Nephron progenitor cell (in vitro differentiated cells): ENCODE results near the gene NCBP3.

Experiments
- DNase-seq: peaks from one replicate; pipeline ENCODE4 v3.0.0; 2021
- H3K27ac Mint-ChIP-seq: 2 replicates; pipeline ENCODE4 v1.8.0; 2021; ENCODE audit warnings: mild to moderate bottlenecking, moderate library complexity, mixed read lengths
- H3K27me3 Mint-ChIP-seq: 2 replicates; pipeline ENCODE4 v1.8.0; 2021; ENCODE audit warnings: mild to moderate bottlenecking, low read depth, mixed read lengths; ENCODE audit not compliant: poor library complexity
- H3K36me3 Mint-ChIP-seq: 2 replicates; pipeline ENCODE4 v1.8.0; 2021; ENCODE audit warnings: low read depth, mixed read lengths
- H3K4me1 Mint-ChIP-seq: 2 replicates; pipeline ENCODE4 v1.8.0; 2021; ENCODE audit warnings: mixed read lengths
- H3K4me3 Mint-ChIP-seq: 2 replicates; pipeline ENCODE4 v1.8.0; 2021; ENCODE audit warnings: mild to moderate bottlenecking, moderate library complexity, mixed read lengths
- H3K9me3 Mint-ChIP-seq: 2 replicates; pipeline ENCODE4 v1.8.0; 2021; ENCODE audit warnings: mild to moderate bottlenecking, moderate library complexity, mixed read lengths
- TF ChIP-seq, protein P1 (sequence below): fragments of 200-600 bp; sonication (generic); IDR thresholded peaks from 2 replicates; pipeline ENCODE4 v1.5.0; 2021; ENCODE audit warnings: antibody characterized with exemption

The NCBP3 gene

DNA sequence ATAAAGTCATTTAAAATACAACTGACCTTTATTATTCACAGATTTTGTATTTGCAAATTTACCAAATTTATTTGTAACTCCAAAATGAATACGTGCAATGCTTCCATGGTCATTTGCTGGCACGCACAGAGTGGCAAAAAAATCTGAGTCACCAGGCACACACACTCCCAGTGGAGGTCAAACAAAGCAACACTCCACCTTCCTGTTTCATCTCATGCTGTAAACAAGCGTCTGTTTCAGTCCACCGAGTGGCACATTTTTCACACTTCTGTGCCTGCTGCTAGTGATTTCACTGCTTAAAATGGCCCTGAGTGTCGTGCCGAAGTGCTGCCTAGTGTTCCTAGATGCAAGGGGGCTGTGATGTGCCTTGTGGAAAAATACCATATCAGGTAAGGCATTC lies 27.3 kb downstream of the NCBP3 start:
- TF ChIP-seq, protein P1, sequence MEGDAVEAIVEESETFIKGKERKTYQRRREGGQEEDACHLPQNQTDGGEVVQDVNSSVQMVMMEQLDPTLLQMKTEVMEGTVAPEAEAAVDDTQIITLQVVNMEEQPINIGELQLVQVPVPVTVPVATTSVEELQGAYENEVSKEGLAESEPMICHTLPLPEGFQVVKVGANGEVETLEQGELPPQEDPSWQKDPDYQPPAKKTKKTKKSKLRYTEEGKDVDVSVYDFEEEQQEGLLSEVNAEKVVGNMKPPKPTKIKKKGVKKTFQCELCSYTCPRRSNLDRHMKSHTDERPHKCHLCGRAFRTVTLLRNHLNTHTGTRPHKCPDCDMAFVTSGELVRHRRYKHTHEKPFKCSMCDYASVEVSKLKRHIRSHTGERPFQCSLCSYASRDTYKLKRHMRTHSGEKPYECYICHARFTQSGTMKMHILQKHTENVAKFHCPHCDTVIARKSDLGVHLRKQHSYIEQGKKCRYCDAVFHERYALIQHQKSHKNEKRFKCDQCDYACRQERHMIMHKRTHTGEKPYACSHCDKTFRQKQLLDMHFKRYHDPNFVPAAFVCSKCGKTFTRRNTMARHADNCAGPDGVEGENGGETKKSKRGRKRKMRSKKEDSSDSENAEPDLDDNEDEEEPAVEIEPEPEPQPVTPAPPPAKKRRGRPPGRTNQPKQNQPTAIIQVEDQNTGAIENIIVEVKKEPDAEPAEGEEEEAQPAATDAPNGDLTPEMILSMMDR = no peak
- H3K4me3 Mint-ChIP-seq = no peak overlapping the region
- H3K27me3 Mint-ChIP-seq = no peaks in the 10 kb centered on the region
- DNase-seq = no peak
- peak overlapping the region; percentile 97 for H3K27ac Mint-ChIP-seq
- peaks cover 74% of the 10 kb centered on the region for H3K36me3 Mint-ChIP-seq
- no peaks in the 10 kb centered on the region for H3K9me3 Mint-ChIP-seq
- H3K4me1 Mint-ChIP-seq = peaks cover 14% of the 10 kb centered on the region

DNA sequence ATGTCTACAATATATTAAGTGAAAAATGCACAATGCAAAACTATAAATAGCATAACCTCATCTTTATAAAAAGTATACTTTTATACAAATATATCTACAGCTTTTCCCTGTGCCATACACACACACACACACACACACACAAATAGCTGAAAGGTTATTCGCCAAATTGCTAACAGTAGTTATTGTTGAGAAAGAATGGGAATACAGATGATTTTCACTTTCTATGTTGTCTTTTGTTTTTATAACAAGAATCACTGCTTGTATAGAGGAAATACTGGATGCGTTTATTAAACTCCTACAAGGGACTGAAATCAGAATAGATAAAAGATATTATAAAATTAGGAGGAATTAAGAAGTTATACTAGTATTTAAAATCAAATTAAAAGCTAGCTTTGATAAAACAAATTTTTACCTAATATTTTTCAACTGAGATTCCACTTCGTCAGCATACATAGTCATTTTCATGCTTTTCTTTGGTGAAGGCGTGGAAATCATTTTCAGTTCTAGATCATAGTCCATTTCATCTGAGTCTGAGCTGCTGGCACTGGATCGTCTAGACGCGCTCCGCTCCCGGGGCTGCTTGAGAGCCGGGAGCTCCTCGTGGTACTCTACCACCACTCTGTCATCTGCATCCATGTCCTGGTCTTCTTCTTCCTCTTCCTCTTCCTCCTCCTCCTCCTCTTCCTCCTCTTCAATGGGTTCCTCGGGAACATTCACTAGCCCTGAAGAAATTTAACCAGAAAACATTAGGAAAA lies 28.0 kb downstream of the NCBP3 start:
- Mint-ChIP-seq H3K27me3 (no peaks in the 10 kb centered on the region), H3K9me3 (no peaks in the 10 kb centered on the region), H3K4me1 (peaks cover 14% of the 10 kb centered on the region), H3K4me3 (no peak overlapping the region), H3K27ac (no peak overlapping the region), H3K36me3 (peaks cover 74% of the 10 kb centered on the region)
- no peak for DNase-seq
- TF ChIP-seq, protein P1 = no peak

- Mint-ChIP-seq H3K36me3 (peaks cover 72% of the 10 kb centered on the region), H3K4me1 (peaks cover 14% of the 10 kb centered on the region), H3K27ac (no peak overlapping the region), H3K4me3 (no peak overlapping the region), H3K9me3 (no peaks in the 10 kb centered on the region), H3K27me3 (no peaks in the 10 kb centered on the region)
- no peak for DNase-seq
- TF ChIP-seq, protein P1 = no peak
Measured at GRCh38 chr17:3815925-3816324, 30.1 kb downstream of the NCBP3 start.

GRCh38 chr17:3815122-3815521 lies 30.9 kb downstream of the NCBP3 start:
- H3K27me3 Mint-ChIP-seq = no peaks in the 10 kb centered on the region
- H3K9me3 Mint-ChIP-seq = no peaks in the 10 kb centered on the region
- H3K4me3 Mint-ChIP-seq = no peak overlapping the region
- H3K36me3 Mint-ChIP-seq = peaks cover 64% of the 10 kb centered on the region
- peaks cover 14% of the 10 kb centered on the region for H3K4me1 Mint-ChIP-seq
- DNase-seq = no peak
- TF ChIP-seq, protein P1 = no peak
- H3K27ac Mint-ChIP-seq = peak overlapping the region; percentile 87

DNA sequence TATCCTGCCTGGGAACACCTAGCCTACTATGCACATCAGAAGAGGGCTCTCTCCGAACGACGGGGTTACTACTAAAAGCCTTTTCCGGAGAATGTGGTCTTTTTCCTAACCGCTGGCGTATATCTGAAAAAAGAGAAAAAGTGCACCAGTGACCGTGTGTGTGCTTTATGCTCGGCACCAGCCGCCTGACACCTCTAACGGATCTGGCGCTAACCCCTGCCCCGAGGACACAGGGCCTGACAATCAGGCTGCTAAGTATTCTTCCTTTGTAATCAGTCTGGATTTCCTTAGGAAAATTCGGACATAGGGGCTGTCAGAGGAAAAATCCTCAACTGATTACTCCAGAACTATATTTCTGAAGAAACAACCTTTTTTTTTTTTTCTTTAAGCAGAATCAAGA lies 31.7 kb downstream of the NCBP3 start:
- Mint-ChIP-seq H3K4me1 (peaks cover 17% of the 10 kb centered on the region), H3K4me3 (no peak overlapping the region), H3K27me3 (no peaks in the 10 kb centered on the region), H3K27ac (no peak overlapping the region), H3K9me3 (no peaks in the 10 kb centered on the region), H3K36me3 (peaks cover 64% of the 10 kb centered on the region)
- TF ChIP-seq, protein P1 = no peak
- no peak for DNase-seq

DNA sequence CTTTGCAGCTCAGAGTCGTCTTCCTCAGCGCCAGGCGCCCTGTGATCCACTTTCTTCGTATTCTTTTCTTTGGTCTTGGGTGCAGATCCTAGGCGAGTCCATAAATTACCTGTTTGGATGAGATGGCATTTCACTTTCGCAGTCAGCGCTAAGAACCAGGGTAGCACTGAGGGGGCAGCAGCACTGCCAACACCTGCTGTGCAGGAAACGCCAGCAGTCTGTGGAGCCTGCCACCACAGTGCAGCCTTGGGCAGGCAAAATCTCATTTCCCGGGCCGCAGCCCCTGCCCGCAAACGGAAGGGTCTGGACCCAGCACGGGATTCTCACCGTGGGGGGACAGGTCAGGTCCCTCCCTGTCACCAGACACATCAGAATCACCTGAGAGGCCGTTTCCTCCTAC lies 32.9 kb downstream of the NCBP3 start:
- Mint-ChIP-seq H3K9me3 (no peaks in the 10 kb centered on the region), H3K27ac (no peak overlapping the region), H3K36me3 (peaks cover 60% of the 10 kb centered on the region), H3K4me1 (peaks cover 13% of the 10 kb centered on the region), H3K4me3 (no peak overlapping the region), H3K27me3 (no peaks in the 10 kb centered on the region)
- no peak for DNase-seq
- TF ChIP-seq, protein P1 = no peak
